ENCODE results near the gene HIGD2A.

Gene HIGD2A

DNA sequence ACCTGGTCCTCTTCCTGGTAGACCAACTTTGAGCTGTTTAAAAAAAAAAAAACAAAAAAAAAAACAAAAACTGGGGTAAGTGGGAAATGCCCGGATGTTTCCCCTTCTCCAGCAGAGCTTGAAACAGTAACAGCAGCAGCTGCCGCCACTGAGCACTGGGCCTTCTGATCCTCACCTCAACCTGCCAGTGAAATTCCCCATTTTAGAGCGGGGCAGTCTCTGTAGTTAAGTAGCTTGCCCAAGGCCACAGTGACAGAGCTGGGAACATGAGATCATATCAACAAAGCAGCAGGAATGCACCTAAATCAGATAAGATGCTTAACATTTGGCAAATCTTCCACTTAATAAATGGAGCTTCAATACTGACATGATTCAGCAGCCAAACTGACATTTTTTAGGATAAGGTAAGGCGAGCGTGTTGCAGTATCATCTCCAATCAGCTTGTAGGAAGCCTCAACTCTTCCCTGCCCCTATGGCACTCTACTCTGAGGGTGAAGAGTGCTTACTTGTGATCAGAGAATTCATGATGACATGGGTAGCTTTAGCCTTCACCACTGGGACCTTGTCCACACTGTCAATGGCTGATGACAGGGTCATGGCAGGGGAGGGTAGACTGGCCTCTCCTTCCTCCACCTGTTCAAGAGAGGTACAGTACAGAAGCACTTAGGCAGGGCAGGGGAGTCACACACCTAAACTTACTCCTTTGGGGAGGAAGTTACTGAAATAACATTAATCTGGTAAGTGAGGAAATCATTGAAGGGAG is 36.3 kb upstream of the HIGD2A start:
- no peak for DNase-seq (ENCODE audit: low read depth, low spot score)
- in situ Hi-C loops (cut with HindIII; ENCODE audit: low sequenced_read_pairs): no loop called here
- TF ChIP-seq, protein P1, sequence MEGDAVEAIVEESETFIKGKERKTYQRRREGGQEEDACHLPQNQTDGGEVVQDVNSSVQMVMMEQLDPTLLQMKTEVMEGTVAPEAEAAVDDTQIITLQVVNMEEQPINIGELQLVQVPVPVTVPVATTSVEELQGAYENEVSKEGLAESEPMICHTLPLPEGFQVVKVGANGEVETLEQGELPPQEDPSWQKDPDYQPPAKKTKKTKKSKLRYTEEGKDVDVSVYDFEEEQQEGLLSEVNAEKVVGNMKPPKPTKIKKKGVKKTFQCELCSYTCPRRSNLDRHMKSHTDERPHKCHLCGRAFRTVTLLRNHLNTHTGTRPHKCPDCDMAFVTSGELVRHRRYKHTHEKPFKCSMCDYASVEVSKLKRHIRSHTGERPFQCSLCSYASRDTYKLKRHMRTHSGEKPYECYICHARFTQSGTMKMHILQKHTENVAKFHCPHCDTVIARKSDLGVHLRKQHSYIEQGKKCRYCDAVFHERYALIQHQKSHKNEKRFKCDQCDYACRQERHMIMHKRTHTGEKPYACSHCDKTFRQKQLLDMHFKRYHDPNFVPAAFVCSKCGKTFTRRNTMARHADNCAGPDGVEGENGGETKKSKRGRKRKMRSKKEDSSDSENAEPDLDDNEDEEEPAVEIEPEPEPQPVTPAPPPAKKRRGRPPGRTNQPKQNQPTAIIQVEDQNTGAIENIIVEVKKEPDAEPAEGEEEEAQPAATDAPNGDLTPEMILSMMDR (IDR thresholded peaks at IDR 0.05; ENCODE audit: low read depth, low read length): no peak
- no peak overlapping the region for H3K4me3 ChIP-seq (ENCODE audit: low read depth, low read length)

DNA sequence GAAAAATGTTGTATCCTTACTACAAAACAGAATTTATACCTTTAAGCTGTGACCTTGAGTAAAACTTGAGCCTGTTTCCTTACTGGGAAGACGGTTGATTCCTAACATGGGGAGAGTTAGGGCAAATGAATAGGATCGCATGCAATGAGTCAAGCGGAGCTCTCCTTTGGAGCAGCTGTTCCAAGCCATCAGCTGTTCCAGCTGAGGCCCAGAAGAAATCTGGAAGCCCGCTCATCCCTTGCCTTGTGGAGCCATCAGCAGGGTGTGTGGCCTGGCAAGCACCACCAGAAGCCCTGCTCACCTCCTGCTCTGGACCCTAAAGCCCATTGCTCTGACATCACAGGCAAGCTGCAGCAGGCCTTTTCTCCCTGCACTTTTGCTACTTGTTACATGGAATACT is 35.0 kb upstream of the HIGD2A start:
- DNase-seq (ENCODE audit: low read depth, low spot score): no peak
- TF ChIP-seq, protein P1 (IDR thresholded peaks at IDR 0.05; ENCODE audit: low read depth, low read length): no peak
- no peak overlapping the region for H3K4me3 ChIP-seq (ENCODE audit: low read depth, low read length)
- in situ Hi-C loops (cut with HindIII; ENCODE audit: low sequenced_read_pairs): no loop called here

DNA sequence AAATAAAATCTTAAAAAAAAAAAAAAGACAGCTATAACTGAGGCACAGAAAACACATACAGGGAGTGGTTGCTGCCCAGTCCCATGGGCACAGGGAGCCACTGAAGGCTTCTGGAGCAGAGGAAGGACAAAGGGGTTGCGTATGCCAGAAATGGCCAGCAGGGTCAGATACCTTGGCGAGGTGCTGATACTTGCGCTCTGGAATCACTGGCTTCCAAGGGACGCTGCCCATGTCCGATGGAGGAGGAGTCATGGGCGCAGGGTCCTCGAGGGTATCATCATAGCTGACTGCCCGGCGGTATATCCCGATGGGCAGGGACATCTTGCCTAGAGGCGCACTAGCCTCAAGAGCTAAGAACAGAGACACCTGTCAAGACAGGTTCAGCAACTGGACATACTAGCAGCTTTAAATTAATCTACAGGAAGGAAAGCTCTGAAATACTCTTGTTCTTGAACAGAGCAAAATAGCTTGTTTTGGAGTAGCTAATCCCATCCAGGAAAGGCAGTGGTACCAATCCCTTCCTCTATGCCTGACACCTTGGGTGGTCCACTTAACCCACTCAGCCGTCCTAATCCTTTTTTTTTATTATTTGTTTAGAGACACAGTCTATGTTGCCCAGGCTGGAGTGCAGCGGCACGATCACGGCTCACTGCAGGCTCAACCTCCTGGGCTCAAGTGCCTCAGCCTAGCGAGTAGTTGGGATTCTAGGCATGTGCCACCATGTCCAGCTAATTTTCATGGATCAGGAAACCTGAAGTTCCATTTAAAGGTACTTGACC is 33.0 kb upstream of the HIGD2A start:
- DNase-seq (ENCODE audit: low read depth, low spot score): no peak
- H3K4me3 ChIP-seq (ENCODE audit: low read depth, low read length): no peak overlapping the region
- in situ Hi-C loops (cut with HindIII; ENCODE audit: low sequenced_read_pairs): no loop called here
- TF ChIP-seq, protein P1 (IDR thresholded peaks at IDR 0.05; ENCODE audit: low read depth, low read length): no peak

DNA sequence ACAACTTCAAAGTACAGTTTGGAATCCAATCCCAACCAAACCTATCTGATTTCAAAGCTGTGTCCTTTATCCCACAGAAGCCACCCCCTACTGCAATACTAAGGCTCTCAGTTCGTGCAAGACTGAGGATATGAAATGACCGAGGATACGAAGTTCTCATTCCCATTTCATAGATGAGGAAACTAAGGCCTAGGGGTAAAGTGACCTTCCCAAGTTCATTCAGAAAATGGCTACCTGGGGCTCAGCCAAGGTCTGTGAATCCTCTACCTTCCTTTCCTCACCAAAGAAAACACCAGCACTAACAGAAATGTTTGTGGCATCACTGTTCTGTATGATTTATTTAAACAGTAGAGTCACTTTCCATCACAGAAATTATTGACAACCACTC is 32.4 kb upstream of the HIGD2A start:
- DNase-seq (ENCODE audit: low read depth, low spot score): no peak
- TF ChIP-seq, protein P1 (IDR thresholded peaks at IDR 0.05; ENCODE audit: low read depth, low read length): no peak
- in situ Hi-C loops (cut with HindIII; ENCODE audit: low sequenced_read_pairs): no loop called here

DNA sequence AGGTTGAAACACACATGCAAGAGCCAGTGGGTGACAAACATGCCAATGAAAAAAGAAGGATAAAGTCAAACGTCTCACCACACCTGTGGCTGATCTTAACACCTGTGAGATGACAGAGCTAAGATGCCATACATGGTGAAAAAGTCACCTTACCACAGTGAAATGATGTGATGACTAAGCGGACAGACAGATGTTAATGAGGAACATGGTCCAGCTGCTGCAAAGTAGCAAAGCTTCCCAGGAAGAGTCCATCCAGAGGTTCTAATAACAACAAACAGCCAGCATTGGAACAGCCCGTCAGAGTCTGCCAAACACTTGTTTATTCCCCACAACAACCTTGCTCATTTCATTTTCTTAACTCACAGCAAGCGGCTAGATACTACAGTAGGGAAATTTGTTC is 28.9 kb upstream of the HIGD2A start:
- in situ Hi-C loops (cut with HindIII; ENCODE audit: low sequenced_read_pairs): no loop called here
- TF ChIP-seq, protein P1 (IDR thresholded peaks at IDR 0.05; ENCODE audit: low read depth, low read length): no peak
- no peak overlapping the region for H3K4me3 ChIP-seq (ENCODE audit: low read depth, low read length)
- DNase-seq (ENCODE audit: low read depth, low spot score): no peak

More for the DNA sequence above, 32.4 kb upstream of the HIGD2A start:
- no peak overlapping the region for H3K4me3 ChIP-seq (ENCODE audit: low read depth, low read length)

DNA sequence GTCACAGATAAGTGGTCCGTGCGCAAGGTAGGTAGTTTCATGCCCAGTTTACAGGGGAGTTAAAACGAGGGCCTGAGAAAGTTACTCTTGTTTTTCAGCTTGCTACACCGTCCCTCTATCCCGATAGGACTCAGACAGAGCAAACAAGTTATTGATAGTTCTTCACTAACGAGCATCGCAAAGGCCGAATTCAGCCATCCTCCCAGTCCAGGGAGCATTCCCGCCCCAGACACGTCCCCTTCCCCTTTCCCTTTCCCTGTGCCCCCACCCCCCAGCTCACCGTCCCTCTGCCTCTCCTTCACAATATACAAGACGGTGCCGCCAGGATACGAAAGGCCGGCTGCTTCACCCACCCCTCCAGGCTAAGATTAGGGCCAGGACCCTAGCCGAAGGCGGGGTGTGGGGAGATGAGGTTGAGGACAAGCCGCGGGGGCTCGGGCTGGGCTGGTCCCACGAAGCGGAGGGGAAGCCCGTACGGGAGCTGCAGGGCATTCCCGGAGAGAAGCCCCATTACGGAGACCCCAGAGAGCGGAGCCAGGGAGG is 27.6 kb upstream of the HIGD2A start:
- TF ChIP-seq, protein P1 (IDR thresholded peaks at IDR 0.05; ENCODE audit: low read depth, low read length): no peak
- in situ Hi-C loops (cut with HindIII; ENCODE audit: low sequenced_read_pairs): no loop called here
- peak overlapping the region; percentile 97 for H3K4me3 ChIP-seq (ENCODE audit: low read depth, low read length)
- no peak for DNase-seq (ENCODE audit: low read depth, low spot score)
